Tibial nerve (tissue), 4 donors: ENCODE results near the gene LIFR.

Experiments
- CTCF ChIP-seq, 5 experiments: fragments of 200-600 bp in 3 of 5; fragments of 450-650 bp in 2 of 5; sonication (generic) in 3 of 5; IDR thresholded peaks; one replicate each; pipeline ENCODE4 v1.5.1; 2016 to 2019; ENCODE audit warnings: antibody characterized with exemption in 5 of 5, mild to moderate bottlenecking in 3 of 5, moderate library complexity in 2 of 5
- EP300 ChIP-seq, 2 donors: sonication (generic); formaldehyde crosslinking; IDR thresholded peaks; one replicate each; pipeline ENCODE4 v1.6.1; 2017; ENCODE audit warnings: antibody characterized with exemption in 2 of 2, mild to moderate bottlenecking in 1 of 2
- POLR2A ChIP-seq, 2 donors: fragments of 450-650 bp; IDR thresholded peaks; one replicate each; pipeline ENCODE4 v1.6.1; 2017; ENCODE audit warnings: antibody characterized with exemption in 2 of 2, mild to moderate bottlenecking in 2 of 2, moderate library complexity in 2 of 2

GRCh38 chr5:38605610-38606009 is 49.2 kb upstream of the LIFR start:
- TF ChIP-seq CTCF (IDR thresholded peaks at IDR 0.05) (no peak), EP300 (IDR thresholded peaks at IDR 0.05) (no peak), POLR2A (IDR thresholded peaks at IDR 0.05) (no peak)
